ENCODE data around the gene RTP1.
"Not testable (repeated sequence)": the region's sequence is repeated elsewhere in the genome, so short reads cannot be mapped to it uniquely, and the experiment has no call there.

The RTP1 gene

DNA sequence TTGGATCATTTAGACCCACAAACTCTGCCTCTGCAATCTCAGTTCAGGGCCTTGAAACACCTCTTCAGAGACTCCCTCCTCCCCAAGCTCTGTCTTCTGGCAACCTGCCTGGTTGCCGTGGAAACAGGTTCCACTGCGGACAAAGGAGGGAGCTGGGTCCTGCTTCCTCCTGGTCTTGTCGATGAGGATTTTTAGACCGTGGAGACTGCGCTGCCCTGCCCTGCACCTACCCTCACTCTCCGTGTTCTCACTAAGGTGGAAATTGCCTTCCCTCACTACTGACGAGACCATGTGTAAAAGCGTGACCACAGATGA, at the start of gene RTP1:
Gene RTP1, plus strand, starts transcription at position 152 of the 315 bp plus-strand sequence. Its CDS starts 30 bp downstream, at position 182.
- DNase-seq = no peak

GRCh38 chr3:187150186-187150585, 47.1 kb upstream of the RTP1 start:
- DNase-seq = no peak

DNA sequence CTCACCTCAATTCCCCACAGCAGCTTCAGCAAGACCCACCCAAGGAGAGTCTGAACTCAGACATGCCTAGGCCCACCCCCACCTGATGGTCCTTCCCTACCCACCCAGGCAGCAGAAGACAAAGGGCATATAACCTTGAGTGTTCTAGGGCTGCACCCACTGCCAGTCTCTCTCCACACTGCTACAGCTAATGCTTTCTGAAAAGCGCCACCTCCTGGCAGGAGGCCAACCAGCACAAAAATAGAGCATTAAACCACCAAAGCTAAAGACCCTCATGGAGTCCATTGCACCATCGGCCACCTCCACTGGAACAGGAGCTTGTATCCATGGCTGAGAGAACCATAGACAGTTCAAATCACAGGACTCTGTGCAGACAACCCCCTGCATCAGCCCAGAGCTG, 46.7 kb upstream of the RTP1 start:
- DNase-seq = peak; percentile 11

GRCh38 chr3:187161556-187161955, 35.7 kb upstream of the RTP1 start:
- no peak for DNase-seq

DNA sequence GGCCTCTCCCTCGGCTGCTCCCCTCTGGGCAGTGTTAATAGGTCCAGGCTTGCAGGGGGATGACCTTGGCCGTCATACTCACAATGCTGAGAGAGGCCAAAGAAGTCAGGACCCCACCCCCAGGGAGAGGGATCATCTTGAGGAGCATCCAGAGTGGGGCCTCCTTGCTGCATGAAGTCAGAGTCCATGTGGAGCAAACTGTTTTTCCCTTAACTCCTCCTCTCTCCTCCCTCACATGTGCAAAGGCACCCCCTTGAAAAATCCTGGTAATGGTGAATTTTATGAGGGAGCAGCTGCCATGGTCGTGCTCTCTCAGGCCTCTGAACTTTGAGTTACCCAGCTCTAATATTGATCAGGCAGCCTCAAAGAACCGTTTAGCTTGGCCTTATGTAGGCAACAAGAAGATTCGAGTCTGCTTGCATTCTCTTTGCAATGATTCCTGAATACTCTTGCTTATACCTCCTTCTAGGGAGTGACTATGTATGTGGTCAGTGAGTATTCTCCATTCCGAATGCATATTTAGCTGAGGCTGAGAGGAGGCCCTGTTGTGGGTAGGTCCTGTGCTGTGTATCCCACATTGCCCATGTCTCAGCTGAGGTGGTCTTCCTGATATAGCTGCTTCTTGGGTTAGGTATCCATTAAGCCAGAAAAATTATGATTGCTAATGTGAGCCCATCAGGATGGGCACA, 34.9 kb upstream of the RTP1 start:
- DNase-seq = no peak

- peak; percentile 61 for DNase-seq
Measured at GRCh38 chr3:187165144-187165543, 32.1 kb upstream of the RTP1 start.

- DNase-seq = no peak
Measured at GRCh38 chr3:187166750-187167149, 30.5 kb upstream of the RTP1 start.

GRCh38 chr3:187167777-187168176, 29.5 kb upstream of the RTP1 start:
- DNase-seq = no peak

DNA sequence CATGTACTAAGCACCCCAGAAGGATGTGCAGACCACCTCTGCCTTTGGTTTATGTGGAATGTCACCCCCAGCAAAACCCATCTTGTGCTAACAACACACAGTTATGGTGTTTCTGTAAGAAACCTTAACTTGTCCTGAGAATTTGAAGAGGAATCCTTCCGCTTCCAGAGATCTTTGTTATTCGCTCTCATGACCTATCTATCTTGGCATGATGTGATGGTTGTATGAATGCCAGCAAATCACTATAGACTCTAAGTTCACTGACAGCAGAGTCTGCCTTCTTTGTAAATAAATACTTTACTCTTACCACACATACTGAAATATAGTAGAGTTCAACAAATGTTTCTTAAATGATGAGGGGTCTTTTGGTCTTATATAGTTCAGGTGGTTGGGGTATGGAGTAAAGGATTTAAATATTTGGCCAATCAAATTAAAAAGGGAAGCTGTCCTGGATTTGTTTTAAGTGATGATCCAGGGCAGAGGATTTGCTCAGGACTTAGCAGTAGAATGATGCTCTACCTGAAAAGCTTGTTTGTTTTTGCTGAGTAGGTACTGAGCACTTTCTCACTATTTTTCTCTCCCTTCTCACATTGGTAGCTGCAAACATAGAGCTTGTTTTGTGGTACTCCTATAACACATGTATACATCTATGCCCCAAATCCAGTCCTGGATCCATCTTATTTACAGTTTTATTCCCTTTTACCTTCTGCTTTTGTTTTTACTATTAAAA, 27.9 kb upstream of the RTP1 start:
- DNase-seq = no peak

DNA sequence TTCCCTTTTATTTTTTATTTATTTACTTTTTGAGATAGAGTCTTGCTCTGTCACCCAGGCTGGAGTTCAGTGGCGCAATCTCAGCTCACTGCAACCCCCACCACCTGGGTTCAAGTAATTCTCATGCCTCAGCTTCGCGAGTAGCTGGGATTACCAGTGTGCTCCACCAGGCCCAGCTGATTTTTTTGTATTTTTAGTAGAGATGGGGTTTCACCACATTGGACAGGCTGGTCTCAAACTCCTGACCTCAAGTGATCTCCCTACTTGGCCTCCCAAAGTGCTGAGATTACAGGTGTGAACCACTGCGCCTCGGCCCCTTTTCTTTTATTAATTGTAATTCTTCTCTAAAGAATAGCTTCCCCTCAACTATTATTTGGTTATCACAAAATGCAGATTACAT, 26.4 kb upstream of the RTP1 start:
- DNase-seq = not testable (repeated sequence)

- no peak for DNase-seq
Measured at GRCh38 chr3:187172929-187173328, 24.4 kb upstream of the RTP1 start.

GRCh38 chr3:187181454-187182170, 15.7 kb upstream of the RTP1 start:
- DNase-seq = no peak

DNA sequence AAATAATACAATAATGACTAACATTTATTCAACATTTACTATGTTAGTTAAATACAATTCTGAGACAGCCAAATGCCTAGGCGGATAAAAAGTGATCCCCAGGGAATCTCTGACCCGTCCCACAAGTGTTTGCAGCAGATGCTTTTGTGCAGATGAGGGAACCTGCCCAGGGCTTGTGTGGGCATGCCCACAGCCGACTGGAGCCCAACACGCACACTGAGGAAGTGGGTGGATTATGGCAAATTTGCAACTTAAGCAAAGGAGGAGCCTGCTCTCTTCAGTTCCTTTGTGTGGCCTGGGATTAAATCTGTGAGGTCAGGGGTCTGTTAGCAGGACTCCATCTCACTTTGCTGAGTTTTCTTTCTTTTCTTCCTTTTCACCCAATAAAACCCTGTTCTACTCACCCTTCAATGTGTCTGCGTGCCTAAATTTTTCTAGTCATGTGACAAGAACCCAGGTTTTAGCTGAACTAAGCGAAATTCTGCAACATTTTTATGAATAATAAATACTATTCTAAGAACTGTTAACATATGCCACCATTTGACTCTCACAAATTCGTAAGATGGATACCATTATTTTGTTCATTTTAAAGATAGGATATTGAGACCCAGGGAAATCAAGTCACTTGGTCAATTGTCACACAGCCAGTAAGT, 13.9 kb upstream of the RTP1 start:
- no peak for DNase-seq

- no peak for DNase-seq
Measured at GRCh38 chr3:187183903-187184302, 13.4 kb upstream of the RTP1 start.

- DNase-seq = no peak
Measured at GRCh38 chr3:187185759-187186158, 11.5 kb upstream of the RTP1 start.

DNA sequence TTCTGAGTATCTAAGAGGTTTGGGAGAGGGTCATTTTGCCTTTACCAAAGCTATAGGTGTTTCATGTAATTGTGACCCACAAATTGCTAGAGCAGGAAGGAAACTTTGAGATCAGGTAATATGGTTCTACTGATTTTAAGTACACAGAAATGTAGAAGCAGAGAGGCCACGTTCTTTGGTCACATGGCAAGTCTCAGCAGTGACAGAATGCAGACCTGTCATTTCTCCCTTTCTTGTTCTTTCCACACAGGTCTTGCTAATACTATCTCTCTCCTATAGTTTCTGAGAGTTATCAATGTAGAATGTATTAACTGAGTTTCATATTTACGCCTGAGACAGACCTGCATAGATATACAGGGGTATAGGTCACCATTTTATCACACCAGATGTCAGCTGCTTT, 10.9 kb upstream of the RTP1 start:
- DNase-seq = no peak

- DNase-seq = no peak
Measured at GRCh38 chr3:187186801-187187421, 10.4 kb upstream of the RTP1 start.

DNA sequence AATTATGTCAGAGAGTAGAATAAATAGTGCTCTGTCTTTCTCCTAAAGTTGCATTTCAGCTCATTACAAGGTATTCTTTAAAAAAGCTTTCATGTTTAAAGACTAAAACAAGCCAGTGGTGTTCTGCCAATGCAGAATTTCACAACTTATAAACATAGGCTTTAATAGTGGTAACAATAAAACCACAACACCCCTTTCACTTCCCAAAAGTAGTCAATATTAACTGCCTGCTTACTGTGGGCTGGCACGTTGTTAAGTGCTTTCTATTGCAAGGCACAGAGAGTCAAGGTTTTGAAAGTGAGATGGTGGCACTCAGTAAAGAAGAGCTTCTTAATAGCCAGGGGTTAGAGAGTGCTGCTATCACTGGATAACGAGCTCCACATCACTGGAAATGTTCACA, 8.4 kb upstream of the RTP1 start:
- DNase-seq = no peak

- no peak for DNase-seq
Measured at GRCh38 chr3:187191271-187191670, 6.0 kb upstream of the RTP1 start.

- DNase-seq = no peak
Measured at GRCh38 chr3:187193181-187193580, 4.1 kb upstream of the RTP1 start.

- DNase-seq = no peak
Measured at GRCh38 chr3:187196573-187197334, 532 bp upstream of the RTP1 start.

DNA sequence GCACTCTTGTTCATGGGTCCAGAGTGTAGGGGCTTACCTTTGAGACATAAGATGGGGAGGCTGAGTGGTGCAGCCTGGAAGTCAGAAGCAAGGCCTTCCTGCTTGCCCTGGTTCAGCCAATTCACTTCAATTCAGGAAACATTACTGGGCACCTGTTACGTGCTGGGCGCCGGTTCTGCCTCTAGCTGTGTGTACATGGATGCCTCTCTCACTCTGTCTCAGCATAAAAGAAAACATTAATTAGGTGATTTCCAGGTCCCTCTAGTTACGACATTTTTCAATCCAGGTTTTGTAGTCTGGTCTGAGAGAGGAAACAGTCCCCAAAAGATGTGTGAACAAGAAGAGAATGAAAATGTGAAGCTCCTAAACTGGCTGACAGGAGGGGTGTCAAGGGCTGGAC, 1.2 kb downstream of the RTP1 start:
- DNase-seq = no peak
